Ovary (tissue), 3 donors: ENCODE measurements around the gene BUD23.

ENCODE experiments used
- EP300 ChIP-seq: sonication (generic); formaldehyde crosslinking; IDR thresholded peaks from one replicate; pipeline ENCODE4 v1.6.1; 2017; ENCODE audit warnings: antibody characterized with exemption
- POLR2A ChIP-seq: fragments of 450-650 bp; IDR thresholded peaks from one replicate; pipeline ENCODE4 v1.6.1; 2017; ENCODE audit warnings: antibody characterized with exemption, mild to moderate bottlenecking, moderate library complexity
- TF ChIP-seq, protein P1 (sequence below), 3 donors: fragments of 450-650 bp in 2 of 3; fragments of 200-600 bp in 1 of 3; IDR thresholded peaks; one replicate each; pipeline versions ENCODE4 v1.5.1 to v1.8.0; 2016 to 2022; ENCODE audit warnings: antibody characterized with exemption in 3 of 3, mild to moderate bottlenecking in 1 of 3
- donor health status: DM: no; HTN: no; CAD: no.

DNA sequence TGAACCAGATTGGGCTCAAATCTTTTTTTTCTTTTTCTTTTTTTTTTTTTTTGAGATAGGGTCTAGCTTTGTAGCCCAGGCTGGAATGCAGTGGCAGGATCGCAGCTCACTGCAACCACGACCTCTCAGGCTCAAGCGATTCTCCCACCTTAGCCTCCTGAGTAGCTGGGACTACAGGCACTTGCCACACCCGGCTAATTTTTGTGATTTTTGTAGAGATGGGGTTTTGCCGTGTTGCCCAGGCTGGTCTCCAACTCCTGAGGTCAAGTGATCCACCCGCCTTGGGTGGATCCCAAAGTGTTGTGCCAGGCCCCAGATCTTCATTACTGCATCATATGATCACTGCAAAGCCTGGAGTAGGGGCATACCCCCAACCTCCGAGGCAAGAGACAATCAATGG lies 2.9 kb upstream of the BUD23 start:
- TF ChIP-seq, protein P1, sequence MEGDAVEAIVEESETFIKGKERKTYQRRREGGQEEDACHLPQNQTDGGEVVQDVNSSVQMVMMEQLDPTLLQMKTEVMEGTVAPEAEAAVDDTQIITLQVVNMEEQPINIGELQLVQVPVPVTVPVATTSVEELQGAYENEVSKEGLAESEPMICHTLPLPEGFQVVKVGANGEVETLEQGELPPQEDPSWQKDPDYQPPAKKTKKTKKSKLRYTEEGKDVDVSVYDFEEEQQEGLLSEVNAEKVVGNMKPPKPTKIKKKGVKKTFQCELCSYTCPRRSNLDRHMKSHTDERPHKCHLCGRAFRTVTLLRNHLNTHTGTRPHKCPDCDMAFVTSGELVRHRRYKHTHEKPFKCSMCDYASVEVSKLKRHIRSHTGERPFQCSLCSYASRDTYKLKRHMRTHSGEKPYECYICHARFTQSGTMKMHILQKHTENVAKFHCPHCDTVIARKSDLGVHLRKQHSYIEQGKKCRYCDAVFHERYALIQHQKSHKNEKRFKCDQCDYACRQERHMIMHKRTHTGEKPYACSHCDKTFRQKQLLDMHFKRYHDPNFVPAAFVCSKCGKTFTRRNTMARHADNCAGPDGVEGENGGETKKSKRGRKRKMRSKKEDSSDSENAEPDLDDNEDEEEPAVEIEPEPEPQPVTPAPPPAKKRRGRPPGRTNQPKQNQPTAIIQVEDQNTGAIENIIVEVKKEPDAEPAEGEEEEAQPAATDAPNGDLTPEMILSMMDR (IDR thresholded peaks at IDR 0.05): no peak
- TF ChIP-seq POLR2A (no peak), EP300 (no peak)
